COR-L47 (cell line): ENCODE measurements around the gene STK32A.
"Not testable (repeated sequence)": the region's sequence is repeated elsewhere in the genome, so short reads cannot be mapped to it uniquely, and the experiment has no call there.

Source experiments
- DNase-seq: peaks from one replicate; lab custom pipeline; 2025; lab: John Stamatoyannopoulos, UW

The STK32A gene

DNA sequence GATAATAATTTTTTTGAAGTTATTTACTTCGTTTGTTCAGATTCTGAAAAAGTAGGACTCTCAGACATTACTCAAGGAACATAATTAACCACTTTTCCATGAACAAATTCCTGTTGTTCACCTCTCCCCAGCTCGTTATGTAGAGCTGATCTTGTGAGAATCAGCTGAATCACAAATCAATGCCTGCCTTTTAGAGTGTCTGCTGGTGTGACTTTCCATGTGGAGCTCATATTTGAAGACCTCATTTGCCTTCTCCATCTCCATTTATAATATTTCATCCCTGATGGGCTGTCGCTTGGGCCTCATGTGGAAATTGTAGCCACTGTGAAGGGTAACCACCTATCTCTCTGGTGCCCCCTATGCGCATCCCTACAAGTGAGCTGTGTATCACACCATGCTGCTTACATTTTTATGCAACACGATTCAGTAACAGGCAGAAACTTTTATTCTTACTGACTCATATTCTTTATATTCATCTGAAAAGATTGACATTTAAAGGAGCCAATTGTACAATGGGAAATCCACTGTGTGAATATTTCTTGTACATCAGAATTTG lies 111.3 kb downstream of the STK32A start:
- DNase-seq: no peak

DNA sequence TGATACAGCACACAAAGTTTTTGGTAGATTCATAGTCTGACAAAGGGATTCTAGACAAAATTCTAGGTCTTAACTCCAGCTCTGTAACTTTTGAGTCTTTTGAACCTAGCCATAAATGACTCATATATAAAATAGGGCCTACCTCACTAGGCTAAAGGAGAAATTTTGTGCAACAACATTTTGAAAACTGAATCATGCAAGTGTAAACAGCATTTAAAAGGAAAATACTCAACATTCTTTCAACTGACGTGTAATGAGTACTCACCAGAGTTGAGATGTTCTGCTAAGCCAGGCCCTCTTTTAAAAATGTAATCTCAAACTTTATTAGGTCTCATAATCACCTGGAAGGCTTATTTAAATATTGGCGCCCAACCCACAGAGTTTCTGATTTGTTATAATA lies 113.2 kb downstream of the STK32A start:
- no peak for DNase-seq

DNA sequence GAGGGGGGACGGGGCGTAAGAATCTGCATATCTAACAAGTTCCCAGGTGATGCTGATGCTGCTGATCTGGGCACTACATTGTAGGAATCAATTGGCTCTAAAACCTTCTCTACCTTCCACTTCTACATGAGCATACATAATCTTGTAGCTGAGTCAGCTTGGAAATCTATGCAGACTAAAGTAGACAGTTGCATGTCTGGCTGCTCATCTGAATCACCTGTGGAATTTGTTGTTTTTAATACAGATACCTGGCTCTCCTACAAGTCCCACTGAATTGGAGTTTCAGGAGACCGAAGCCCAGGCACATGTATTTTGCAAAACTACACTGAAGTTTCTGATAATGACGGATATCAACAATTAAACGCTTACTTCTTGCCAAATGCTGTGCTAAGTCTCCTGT lies 113.6 kb downstream of the STK32A start:
- no peak for DNase-seq

DNA sequence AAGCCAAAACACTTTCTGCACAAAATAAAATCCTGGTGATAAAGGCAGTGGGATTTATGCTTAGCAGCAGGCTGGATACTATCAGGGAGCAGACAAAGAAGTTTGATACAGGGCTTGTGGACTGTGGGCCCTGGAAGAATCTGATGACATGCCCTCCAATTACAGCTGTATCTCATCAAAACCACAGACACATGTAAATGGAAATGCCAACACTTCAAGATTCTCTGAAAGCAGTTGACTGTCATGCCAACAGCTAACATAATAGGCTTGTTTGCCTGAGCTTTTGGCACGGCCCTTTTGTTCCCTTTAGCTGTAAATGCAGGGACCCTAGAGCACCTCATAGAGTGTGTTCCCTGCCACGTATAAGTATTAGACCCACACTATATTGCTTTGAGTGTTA lies 114.4 kb downstream of the STK32A start:
- no peak for DNase-seq

DNA sequence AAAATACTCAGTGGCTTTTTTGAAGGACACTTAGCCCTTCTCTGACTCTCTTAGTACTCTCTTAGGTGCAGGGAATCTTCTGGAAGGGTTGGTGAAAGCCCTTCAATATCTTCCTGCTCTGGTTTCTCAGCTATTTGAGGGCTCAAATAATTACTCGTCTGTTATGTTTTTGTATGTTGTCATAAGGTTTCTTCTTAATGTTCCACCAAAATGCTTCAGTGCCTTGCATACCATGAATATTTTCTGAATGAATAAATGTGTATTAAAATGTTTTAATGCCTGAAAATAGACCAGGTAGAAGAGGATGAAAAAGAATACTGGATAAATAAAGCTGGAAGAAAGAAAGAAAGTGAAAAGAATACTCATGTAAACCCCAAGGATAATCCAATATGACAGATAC lies 124.3 kb downstream of the STK32A start:
- DNase-seq: no peak

DNA sequence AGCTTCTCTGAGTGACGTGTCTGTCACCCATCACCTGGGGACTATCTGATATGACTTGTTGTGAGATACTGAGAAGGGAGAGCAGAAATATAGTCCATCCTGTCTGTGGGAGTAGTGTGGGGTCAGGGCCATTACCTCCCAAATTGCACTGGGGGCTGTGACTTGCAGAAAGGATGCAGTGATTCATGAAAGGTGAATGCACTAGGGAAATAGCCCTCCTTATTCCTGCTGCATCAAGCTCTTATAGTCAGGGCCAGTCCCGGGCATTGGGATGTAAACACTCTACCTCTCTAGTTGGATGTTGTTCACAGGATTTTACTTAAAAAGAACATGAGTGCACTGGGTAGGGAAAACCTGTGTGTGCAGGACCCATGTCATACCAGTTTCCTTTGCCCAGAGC lies 124.8 kb downstream of the STK32A start:
- DNase-seq: no peak

DNA sequence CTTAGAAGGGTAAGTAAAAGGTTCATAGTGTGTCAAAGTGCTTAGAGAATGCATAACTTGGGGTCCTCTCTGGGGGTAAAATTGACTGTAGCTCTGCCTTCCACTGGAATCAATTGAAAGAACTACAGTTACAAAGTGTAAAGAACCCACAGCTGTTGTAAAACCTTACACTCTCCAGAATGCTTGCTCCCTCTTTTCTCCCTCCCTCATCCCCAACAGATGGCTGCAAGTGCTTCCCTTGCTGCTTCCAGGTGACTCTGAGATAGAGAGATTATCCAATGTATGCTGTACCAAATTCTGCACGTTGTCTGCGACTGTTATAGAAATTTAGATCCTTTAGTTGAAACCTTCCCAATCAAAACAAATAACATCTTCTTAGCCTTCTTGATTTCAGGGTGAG lies 126.0 kb downstream of the STK32A start:
- no peak for DNase-seq

DNA sequence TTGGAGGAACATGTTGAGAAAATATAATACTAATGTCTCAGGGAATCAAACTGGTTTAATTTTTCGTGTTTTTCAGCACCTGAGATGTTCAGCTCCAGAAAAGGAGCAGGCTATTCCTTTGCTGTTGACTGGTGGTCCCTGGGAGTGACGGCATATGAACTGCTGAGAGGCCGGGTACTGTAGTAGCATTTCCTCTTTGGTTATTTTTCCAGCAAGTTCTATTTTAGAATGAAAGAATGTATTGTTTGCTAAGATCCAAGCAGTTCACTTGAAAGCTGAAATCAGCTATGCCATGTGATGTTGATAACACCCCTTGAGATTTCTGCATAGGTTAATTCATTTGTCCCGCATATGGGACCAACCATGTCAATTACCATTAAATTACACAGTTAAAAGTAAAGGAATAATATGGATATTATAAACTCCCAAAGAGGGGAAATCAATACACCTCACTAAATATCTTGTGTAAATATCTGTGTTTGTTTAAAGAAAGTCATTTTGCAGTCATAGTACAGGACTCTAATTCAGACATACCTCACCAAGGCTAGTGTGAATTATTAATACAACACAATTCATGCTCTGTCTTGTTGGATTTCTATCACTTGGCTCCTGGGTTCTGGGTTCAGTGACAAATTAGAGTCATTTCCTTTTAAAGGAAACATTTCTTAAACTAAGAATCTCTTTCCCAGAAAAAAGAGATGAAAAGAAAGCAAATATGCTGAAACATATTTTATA lies 126.8 kb downstream of the STK32A start:
- no peak for DNase-seq

DNA sequence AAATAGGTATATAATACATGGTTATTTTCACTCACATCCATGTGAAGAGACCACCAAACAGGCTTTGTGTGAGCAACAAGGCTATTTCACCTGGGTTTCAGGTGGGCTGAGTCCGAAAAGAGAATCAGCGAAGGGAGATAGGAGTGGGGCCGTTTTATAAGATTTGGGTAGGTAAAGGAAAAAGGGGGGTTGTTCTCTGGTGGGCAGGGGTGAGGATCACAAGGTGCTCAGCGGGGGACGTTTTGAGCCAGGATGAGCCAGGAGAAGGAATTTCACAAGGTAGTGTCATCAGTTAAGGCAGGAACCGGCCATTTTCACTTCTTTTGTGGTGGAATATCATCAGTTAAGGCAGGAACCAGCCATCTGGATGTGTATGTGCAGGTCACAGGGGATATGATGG lies 132.6 kb downstream of the STK32A start:
- not testable (repeated sequence) for DNase-seq

DNA sequence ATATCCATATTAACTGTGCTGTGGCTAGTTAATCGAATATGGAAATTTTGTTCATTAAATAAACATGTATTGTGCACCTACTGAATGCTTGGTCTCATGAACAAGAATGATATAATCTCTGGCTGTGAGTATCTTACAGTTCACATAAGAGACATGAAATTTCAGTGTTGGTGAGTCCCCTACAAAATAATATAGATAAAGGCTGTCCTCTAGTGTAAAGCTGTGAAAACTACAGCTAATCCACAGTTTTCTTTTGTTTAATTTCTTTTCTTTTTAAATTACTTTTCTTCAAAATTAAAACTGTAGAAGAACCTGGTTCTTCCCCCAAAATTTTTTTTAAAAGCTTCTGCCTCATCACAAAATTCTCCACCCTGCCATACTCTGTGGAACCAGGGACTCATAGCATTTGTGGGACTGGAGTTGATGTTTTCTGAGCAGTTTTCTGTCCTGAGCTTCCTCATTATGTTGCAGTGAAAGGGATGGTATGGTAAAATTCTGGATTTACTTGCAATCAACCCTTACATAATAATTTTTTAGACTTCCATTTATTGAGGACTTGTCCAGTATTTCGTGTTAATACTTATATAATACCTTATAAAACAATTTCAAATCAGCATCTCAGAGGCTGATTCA lies 135.0 kb downstream of the STK32A start:
- DNase-seq: peak; percentile 18

DNA sequence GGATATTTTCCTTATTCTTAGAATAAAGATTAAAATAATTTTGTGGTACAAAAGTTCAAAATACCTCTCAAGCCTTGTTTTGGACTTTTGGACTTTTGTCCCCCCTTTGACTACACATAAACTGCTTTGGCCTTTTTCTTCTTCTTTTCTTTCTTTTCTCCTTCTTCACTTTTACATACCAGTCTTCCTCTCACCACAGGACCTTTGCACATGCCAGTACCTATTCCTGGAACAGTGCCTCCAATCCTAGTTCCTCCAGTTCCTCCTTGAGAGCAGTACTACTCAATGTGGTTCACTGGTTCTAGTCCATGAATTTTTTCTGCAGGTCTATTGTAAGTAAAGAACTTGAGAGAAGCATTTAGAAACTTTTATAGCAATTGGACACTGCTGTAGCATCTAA lies 136.5 kb downstream of the STK32A start:
- no peak for DNase-seq

DNA sequence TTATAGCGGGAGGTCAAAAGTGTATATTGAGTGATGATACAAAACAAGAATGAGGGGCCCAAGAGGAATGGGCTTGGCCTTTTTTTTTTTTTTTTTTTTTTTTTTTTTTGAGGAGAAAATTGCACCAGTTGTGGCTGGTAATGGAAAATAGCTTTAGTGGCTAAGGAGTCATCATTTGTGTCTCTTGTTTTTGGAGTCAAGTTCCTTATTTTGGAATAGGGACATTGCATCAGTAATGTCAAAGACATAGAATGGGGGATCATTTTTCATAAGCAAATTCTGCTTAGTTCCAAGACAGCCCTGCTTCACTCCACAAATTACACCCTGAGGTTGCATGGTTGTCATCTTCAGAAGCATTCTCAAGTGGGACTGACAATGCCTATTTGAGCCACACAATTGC lies 137.4 kb downstream of the STK32A start:
- no peak for DNase-seq

DNA sequence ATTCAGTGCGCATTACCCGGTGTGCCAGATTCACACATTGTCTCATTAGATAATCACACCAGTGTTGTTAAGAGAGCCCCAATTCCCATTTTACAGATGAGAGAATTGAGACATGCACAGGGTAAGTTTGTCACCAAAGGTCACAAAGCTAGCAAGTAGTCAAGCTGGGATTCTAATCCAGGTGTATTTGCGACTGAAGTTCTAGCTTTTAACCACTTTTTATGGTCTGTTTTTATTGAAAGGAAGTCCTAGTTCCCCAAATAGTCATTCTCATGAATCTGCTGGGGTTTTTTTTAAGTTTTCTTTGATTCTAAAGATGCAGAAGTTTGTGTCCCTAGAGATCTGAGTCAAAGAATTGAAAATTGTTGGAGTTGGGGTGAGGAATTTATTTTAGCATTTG lies 138.5 kb downstream of the STK32A start:
- no peak for DNase-seq

DNA sequence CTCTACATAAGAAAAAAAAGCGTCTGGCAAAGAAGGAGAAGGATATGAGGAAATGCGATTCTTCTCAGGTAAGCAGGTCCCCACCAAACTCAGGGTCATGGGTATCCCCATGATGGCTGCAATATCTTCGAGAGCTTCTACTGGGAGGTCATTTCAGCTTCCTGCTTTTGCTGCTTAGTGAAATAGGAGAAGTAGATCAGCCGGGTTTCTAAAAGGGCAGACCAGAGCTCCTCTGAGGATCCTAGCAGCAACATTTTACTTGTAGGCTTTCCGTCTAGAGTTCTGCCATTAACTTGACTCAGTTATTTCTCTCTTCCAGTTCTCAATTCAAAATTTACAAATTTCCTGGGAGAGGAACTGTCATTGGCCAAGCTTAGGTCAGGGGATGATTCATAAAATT lies 140.3 kb downstream of the STK32A start:
- DNase-seq: no peak

DNA sequence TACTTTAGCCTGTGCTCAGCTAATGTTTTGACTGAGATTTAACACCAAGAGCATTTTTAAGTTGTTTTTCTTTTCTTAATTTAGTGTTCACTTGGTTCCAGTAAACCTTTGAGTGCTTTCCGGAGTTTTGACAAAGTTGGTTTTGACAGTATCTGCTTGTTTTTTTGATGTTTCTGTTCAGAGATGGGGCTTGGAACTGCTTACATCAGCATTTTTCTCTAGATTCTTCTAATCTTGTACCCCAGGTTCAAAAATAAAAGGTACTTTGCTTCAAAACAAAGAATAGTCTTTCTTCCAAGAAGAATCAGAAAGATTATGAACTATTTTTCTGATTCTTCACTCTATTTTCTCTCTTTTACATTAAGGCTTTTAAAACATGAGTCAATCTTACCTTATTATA lies 142.9 kb downstream of the STK32A start:
- no peak for DNase-seq

DNA sequence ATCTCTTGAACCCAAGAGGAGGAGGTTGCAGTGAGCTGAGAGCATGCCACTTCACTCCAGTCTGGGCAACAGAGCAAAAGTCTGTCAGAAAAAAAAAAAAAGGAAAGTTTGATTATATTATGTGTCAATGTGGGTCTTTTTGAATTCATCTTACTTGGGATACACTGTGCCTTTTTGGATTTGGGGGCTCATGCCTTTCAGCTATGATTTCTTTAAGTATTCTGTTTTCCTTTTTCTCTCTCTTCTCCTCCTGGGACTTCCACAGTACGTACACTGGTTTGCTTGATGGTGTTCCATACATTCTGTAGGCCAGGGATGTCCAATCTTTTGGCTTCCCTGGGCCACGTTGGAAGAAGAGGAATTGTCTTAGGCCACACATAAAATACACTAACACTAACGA lies 146.7 kb downstream of the STK32A start:
- no peak for DNase-seq

DNA sequence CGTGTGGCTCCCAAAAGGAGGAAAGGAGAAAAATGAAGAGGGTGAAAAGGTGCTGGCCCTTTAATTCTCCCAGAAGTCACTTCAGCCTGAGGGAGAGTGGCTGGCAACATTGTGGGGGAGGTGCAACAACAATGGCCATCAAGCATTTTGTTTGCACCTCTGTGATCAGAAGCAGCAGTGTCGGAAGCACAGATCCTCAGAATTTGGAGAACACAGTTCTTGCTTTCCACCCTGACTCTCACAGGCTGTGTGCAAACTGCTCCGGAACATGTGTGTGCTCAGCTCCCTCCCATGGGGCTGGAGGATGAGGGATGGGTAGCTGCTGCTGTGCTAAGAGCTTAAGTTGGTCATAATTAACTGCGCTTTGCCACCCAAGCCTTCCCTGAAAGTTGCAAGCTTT lies 147.9 kb downstream of the STK32A start:
- no peak for DNase-seq

DNA sequence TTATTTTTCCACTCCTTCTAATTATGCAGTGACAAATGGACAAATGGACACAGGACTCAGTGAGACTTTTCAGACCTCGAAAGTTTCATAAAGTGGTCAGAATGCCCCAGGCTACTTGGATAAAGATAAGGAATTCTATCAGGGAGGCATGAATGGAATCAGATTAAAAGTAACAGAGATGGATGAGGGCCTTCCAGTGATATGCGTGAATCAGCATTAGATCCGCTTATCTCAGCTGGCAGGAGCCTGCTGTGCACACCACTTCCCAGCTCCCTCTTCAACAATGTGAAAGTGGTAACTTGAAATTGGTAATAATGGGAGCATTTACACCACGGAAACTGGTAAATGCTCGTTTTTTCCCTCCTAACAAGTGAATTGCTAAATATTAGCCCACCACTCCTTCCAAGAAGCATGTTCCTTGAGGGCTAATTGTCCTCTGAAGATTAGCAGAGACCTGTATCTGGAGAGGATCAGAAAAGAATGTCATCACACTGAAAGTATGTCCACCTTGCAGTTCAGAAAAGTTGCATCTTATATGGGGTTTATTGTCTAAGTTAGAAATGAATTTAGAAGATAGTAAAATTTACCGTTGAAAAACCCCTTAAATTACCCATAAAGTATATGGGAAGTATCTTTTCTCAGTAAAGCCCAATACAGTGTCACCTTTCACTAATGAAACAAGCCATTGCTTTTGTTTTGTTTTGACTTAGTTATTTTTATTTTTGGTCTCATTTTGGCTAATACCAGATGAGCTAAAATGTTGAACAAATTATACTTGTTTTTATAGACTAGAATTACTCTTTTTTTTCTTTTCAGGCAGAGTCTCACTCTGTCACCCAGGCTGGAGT lies 149.7 kb downstream of the STK32A start:
- no peak for DNase-seq

DNA sequence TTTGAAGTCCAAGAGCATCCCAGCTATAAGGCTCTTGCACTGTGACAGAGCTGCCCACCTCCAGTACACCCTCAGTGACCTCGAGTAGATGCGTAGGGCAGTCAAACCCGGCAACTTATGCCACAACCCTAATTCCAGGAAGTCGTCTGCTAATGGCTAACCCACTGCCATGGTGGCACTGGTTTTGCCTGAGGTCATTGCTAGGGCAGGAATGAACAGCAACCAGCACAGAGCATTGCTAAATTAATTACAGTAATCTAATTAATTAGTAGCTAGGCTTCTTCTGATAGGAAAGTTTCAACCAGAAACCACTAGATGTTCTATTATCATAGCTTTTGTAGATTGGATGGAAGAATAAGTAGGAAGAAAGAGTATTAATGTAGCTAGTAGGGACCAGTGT lies 152.3 kb downstream of the STK32A start:
- no peak for DNase-seq

DNA sequence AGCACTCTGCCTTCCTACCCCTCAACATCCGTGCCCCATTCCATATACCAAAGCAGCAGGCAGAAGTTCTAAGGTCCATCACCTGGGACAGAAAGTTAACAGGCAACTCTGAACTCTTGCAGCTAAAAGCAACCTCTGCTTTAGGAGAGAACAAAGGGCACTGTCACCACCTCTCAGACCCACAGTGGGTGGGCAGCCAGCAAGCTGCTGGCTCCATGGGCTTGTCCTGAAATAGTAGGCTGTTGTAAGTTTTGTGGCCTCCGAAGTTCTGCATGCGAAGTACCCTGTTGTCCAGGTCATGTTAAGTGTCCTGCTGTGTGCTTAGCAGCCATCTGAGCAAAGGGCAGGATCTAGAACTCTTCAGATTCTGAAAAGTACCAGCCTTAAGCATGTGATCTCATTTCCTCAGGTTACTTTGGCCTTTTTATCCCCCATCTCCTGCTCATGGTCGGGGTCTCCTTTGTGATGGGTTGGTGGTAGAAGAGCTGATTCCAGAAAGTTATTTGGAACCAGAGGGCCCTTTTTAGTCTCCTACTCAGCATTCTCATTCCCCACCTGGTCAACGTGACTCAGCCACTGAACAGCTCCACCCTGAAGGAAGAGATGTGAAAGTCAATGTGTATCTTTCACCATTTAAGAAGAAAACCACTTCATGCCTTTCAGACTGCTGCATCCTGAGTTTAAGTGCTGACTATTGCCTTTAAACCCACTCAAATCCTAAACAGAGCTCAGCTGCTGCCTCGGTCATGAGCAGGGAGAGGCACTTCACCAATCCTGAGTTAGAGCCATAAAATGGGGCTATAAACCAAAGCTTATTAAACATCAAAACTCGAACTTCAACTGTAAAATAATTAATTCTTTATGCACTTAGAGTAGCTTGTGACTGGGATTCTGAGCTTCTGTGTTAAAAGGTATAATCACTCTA lies 153.6 kb downstream of the STK32A start:
- no peak for DNase-seq

DNA sequence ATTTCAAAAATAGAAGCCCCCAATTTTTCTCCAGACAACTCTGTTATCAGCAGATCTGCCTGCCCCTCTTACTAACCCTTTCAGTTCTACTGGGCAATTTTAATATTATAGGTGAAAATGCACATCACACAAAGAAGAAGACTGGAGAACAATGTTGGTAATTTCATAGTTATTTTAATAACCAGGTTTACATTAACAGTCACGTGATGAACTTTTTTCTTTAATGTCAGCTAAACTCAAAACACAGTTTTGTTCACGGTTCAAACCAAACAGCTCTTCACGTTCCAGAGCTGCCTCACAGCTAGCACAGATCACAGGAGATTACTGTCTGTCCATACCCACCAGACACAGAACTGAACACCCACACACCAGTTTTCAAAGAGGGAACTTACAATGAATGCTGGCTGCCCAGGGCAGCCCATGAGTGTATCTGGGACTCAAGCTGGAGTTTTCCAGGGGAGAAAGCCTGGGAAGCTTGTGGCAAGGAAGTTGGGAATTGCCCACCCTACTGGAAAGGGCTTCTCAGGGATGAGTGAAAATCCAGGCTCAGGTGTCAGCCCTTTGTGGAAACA lies 155.9 kb downstream of the STK32A start:
- no peak for DNase-seq
